AG04450 (cell line): ENCODE results near the gene AGAP3. TPM values are rescaled to one million over a fixed set of nuclear protein-coding genes. Genes with fewer than 3 reads are reported as not detected.

Source experiments
- CTCF ChIA-PET: fragments of 300-600, 350-600 bp; formaldehyde crosslinking; extraction: SDS; loops from one replicate; lab custom pipeline; 2022; ENCODE audit warnings: antibody characterized with exemption, inconsistent platforms; lab: Charles Lee
- POLR2A ChIA-PET: fragments of 350-600 bp; formaldehyde crosslinking; extraction: SDS; loops from one replicate; lab custom pipeline; 2021; ENCODE audit warnings: antibody characterized with exemption, inconsistent platforms; lab: Yijun Ruan, JAX
- DNase-seq: peaks from one replicate; pipeline ENCODE4 v3.0.0-alpha.2; 2011; ENCODE audit warnings: low read depth, low spot score
- H3K27ac ChIP-seq: one replicate; pipeline ENCODE4 v1.5.1; 2012; ENCODE audit warnings: low read depth, low read length, control low read depth
- H3K27me3 ChIP-seq: one replicate; pipeline ENCODE4 v1.6.0; 2012; ENCODE audit warnings: low read length; ENCODE audit not compliant: control insufficient read depth, insufficient read depth
- H3K4me3 ChIP-seq: 2 replicates; pipeline ENCODE4 v1.5.1; 2011; ENCODE audit warnings: mild to moderate bottlenecking, low read depth, low read length, control low read depth
- H3K9me3 ChIP-seq: 2 replicates; pipeline ENCODE4 v1.5.1; 2012; ENCODE audit warnings: low read length; ENCODE audit not compliant: control insufficient read depth, insufficient read depth
- polyA plus RNA-seq: library from polyadenylated mRNA; depleted of rRNA; stranded (reverse); fragments of >200 nt; gene quantifications from 2 replicates; pipeline ENCODE4 v1.2.3, GENCODE V29; 2011
- TF ChIP-seq, protein P1 (sequence below): IDR thresholded peaks from 2 replicates; pipeline ENCODE4 v1.5.1; 2011; ENCODE audit warnings: low read depth, low read length, control low read depth, inconsistent platforms

AGAP3 gene
- polyA plus RNA-seq, 1 experiment, result 44.6 TPM

DNA sequence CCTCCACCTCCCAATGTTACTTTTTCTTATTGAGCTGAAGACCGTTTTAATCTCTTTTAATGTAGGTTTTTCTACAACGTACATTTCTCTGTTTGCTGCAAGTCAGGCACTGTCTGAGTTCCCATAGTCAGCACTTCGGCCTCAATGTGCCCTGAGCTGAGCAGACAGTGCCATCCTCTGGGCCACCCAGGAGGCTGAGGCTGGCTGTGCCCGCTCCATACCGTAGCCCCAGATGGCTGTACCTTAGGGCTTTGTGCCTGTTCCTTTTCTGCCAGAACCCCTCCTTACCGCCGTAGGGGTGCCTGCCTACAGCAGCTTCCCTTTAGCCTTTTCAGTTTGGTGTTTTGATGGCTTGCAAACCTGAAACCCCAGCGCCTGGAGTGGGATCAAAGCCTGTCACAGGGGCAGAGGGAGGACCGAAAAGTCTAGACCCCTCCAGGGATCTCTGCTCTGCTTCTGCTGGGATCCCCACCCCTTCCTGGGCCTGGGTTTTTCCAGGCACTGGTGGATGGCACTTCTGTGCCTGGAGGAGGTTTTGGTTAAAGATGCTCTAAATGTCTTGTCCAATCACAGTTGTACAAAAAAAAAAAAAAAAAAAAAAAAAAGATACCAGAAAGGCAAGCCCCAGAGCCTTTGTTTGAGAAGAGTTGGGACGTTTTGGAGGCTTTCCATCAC, 9.0 kb downstream of the AGAP3 start:
- Histone ChIP-seq H3K4me3 (no peak overlapping the region), H3K27ac (no peak overlapping the region), H3K27me3 (no peaks in the 10 kb centered on the region), H3K9me3 (no peaks in the 10 kb centered on the region)
- TF ChIP-seq, protein P1, sequence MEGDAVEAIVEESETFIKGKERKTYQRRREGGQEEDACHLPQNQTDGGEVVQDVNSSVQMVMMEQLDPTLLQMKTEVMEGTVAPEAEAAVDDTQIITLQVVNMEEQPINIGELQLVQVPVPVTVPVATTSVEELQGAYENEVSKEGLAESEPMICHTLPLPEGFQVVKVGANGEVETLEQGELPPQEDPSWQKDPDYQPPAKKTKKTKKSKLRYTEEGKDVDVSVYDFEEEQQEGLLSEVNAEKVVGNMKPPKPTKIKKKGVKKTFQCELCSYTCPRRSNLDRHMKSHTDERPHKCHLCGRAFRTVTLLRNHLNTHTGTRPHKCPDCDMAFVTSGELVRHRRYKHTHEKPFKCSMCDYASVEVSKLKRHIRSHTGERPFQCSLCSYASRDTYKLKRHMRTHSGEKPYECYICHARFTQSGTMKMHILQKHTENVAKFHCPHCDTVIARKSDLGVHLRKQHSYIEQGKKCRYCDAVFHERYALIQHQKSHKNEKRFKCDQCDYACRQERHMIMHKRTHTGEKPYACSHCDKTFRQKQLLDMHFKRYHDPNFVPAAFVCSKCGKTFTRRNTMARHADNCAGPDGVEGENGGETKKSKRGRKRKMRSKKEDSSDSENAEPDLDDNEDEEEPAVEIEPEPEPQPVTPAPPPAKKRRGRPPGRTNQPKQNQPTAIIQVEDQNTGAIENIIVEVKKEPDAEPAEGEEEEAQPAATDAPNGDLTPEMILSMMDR, result no peak
- CTCF ChIA-PET, result interaction anchor here (1.0 to 3.2 kb wide), 3 partner anchors 16 to 149 kb away, joined by 3 to 19 read pairs (median 9); no protein-coding TSS in a partner anchor
- no peak for DNase-seq
- POLR2A ChIA-PET, result interaction anchor here (0.5 kb wide), 1 partner anchor 10 kb away, joined by 8 read pairs; no protein-coding TSS in a partner anchor

DNA sequence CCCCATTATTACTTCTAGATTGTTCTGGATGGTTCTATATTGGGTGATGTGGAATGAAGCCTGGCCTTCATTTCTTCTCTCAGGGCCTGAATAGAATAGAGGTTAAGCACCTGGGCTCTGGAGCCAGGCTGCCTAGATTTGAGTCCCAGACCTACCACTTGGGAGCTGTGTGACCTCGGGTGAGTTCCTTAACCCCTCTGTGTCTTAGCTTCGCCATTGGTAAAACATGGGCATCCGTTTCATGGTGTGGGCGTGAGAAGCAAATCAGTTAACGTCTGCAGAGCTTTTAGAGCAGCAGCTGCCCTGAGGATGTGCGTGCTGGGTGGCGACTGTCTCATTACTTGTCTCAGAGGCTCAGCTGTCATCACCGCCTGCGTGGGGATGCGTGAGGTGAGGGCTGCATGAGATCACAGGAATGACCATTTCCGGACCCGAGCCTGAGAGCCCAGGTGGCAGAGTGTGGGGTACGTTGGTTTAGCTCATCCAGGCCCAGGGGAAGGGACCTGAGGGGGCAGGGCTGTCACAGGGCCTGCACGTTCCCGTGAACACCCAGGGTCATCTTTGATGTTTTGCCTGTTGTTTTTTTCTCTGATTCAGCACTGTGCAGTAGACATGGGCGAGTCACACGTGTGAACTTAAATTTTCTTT, 9.7 kb downstream of the AGAP3 start:
- no peak overlapping the region for H3K27ac ChIP-seq
- ChIA-PET CTCF (interaction anchor here (3.2 kb wide), 1 partner anchor 15 kb away, joined by 19 read pairs; no protein-coding TSS in a partner anchor), POLR2A (interaction anchor here (0.6 kb wide), 1 partner anchor 11 kb away, joined by 4 read pairs; no protein-coding TSS in a partner anchor)
- H3K4me3 ChIP-seq, result no peak overlapping the region
- no peaks in the 10 kb centered on the region for H3K9me3 ChIP-seq
- H3K27me3 ChIP-seq, result no peaks in the 10 kb centered on the region
- TF ChIP-seq, protein P1, result no peak
- DNase-seq, result no peak

DNA sequence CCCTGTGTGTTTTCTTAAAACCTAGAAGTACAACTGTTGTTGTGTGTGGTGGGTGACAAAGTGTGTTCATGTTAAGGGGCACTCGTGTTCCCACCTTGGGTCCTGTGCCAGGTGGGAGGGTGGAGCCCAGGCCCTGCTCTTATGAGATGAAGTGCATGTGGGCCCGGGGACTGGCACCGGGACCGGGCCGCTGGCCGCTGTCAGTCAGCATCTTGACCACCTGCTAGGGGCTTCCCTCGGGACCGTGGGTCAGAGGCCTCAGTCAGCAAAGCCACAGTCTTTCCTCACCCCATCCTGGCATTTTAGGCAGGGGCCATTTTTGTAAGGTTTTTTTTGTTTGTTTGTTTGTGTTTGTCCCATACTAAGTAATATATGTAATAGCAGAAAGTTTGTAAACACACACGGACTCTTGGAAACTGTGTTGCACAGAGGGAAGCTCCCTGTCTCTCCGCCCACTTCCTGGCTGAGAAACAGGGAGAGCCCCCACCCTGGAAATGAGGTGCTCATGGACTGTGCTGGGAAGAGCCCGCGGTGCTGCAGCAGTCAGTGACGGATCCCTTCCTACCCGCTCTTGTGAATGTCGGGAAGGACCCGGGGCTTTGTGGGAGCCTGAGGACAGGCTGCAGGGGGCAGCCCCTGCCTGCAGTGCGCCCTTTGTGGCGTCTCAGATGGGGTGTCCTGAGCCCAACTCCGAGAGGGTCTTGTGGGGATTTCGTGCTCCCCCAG, 13.4 kb downstream of the AGAP3 start:
- ChIA-PET CTCF (interaction anchor here (0.6 kb wide), 1 partner anchor 42 kb away, joined by 6 read pairs; no protein-coding TSS in a partner anchor), POLR2A (no interaction called here)
- Histone ChIP-seq H3K4me3 (no peak overlapping the region), H3K27ac (no peak overlapping the region), H3K9me3 (no peaks in the 10 kb centered on the region), H3K27me3 (no peaks in the 10 kb centered on the region)
- TF ChIP-seq, protein P1, result no peak
- DNase-seq, result no peak

DNA sequence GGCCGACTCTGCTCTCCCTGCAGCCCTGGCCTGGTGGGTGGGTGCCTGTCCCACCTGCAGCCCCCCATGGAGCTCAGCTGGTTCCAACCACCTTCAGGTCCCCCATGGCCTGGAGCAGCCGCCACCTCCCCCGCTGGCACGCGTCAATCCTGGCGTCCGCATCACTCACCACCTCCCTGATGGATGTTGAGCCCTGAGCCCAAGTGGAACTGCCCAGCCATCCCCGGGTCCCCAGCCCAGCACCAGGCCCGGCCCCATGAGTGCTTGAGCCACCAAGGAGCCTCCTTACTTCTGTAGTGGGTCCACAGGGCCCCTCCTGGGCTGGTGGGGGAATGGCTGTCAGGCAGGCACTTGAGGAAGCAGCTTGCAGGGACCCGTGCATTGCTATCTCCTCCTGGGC, 14.6 kb downstream of the AGAP3 start:
- POLR2A ChIA-PET, result no interaction called here
- CTCF ChIA-PET, result interaction anchor here (1.5 kb wide), 1 partner anchor 10 kb away, joined by 5 read pairs; no protein-coding TSS in a partner anchor

More for the DNA sequence above, 14.6 kb downstream of the AGAP3 start:
- no peak for DNase-seq
- Histone ChIP-seq H3K27me3 (no peaks in the 10 kb centered on the region), H3K4me3 (no peak overlapping the region), H3K9me3 (no peaks in the 10 kb centered on the region), H3K27ac (no peak overlapping the region)
- TF ChIP-seq, protein P1, result no peak
